GM12878 (cell line): Measurements from ENCODE around the gene BGLAP. TPM values are rescaled to one million over a fixed set of nuclear protein-coding genes. Genes with fewer than 3 reads are reported as not detected.
A peak's percentile ranks its signal among the peaks of the same experiment; 100 is the strongest.

Source experiments
- ATF3 ChIP-seq: IDR thresholded peaks from 2 replicates; pipeline ENCODE4 v1.6.1; 2011; ENCODE audit warnings: low read depth, mild to moderate bottlenecking, low read length, moderate library complexity, borderline replicate concordance; ENCODE audit errors: extremely low read depth
- CBFB ChIP-seq: IDR thresholded peaks from 2 replicates; pipeline ENCODE4 v1.6.1; 2016; ENCODE audit warnings: antibody characterized with exemption, low read depth
- ELK1 ChIP-seq: IDR thresholded peaks from 2 replicates; pipeline ENCODE4 v1.6.1; 2012; ENCODE audit warnings: low read depth, low read length, improper control_type of control experiment
- EP300 ChIP-seq, 2 experiments: fragments of 150-350 bp in 1 of 2; IDR thresholded peaks; 2 replicates each; pipeline ENCODE4 v1.6.1; 2011 to 2012; ENCODE audit warnings: low read depth in 2 of 2, low read length in 2 of 2, borderline replicate concordance in 1 of 2, improper control_type of control experiment in 1 of 2, inconsistent platforms in 1 of 2; ENCODE audit not compliant: control insufficient read depth in 1 of 2
- EZH2 ChIP-seq: IDR thresholded peaks from 2 replicates; pipeline ENCODE4 v1.6.1; 2012; ENCODE audit warnings: low read depth, mild to moderate bottlenecking, control low read depth, inconsistent platforms, low read length, borderline replicate concordance; ENCODE audit not compliant: control insufficient read depth
- KLF5 ChIP-seq: fragments of 450-650 bp; IDR thresholded peaks from 2 replicates; pipeline ENCODE4 v1.6.1; 2014; ENCODE audit warnings: mild to moderate bottlenecking; ENCODE audit not compliant: partially characterized antibody
- NBN ChIP-seq: fragments of 450-650 bp; IDR thresholded peaks from 2 replicates; pipeline ENCODE4 v1.6.1; 2016
- RELA ChIP-seq: fragments of 450-650 bp; IDR thresholded peaks from 2 replicates; pipeline ENCODE4 v1.8.0; 2014; ENCODE audit warnings: borderline replicate concordance; ENCODE audit not compliant: partially characterized antibody
- SKIL ChIP-seq: fragments of 450-650 bp; IDR thresholded peaks from 2 replicates; pipeline ENCODE4 v1.6.1; 2017; ENCODE audit warnings: mild to moderate bottlenecking, low read depth, inconsistent platforms; ENCODE audit not compliant: poor library complexity, severe bottlenecking
- SMARCA5 ChIP-seq: fragments of 450-650 bp; IDR thresholded peaks from 2 replicates; pipeline ENCODE4 v1.6.1; 2017; ENCODE audit warnings: mild to moderate bottlenecking
- USF2 ChIP-seq: IDR thresholded peaks from 2 replicates; pipeline ENCODE4 v1.6.1; 2011; ENCODE audit warnings: low read depth, low read length, improper control_type of control experiment, borderline replicate concordance
- ZBTB11 ChIP-seq: fragments of 450-650 bp; formaldehyde crosslinking; IDR thresholded peaks from 2 replicates; pipeline ENCODE4 v1.5.0; 2022; ENCODE audit warnings: mild to moderate bottlenecking, missing genetic modification characterization
- ZBTB4 ChIP-seq: fragments of 450-650 bp; formaldehyde crosslinking; IDR thresholded peaks from 2 replicates; pipeline ENCODE4 v1.4.0; 2022; ENCODE audit warnings: mild to moderate bottlenecking, moderate library complexity
- ZNF207 ChIP-seq: fragments of 450-650 bp; IDR thresholded peaks from 2 replicates; pipeline ENCODE4 v1.6.1; 2014; ENCODE audit warnings: antibody characterized with exemption, mild to moderate bottlenecking, borderline replicate concordance
- ZNF217 ChIP-seq: fragments of 450-650 bp; IDR thresholded peaks from 2 replicates; pipeline ENCODE4 v1.6.1; 2017; ENCODE audit warnings: antibody characterized with exemption, mild to moderate bottlenecking
- ZNF622 ChIP-seq: fragments of 450-650 bp; IDR thresholded peaks from 2 replicates; pipeline ENCODE4 v1.6.1; 2017; ENCODE audit warnings: mild to moderate bottlenecking, inconsistent platforms
- ZZZ3 ChIP-seq: IDR thresholded peaks from 2 replicates; pipeline ENCODE4 v1.6.1; 2011; ENCODE audit warnings: low read depth; ENCODE audit not compliant: control insufficient read depth, insufficient read length
- polyA plus RNA-seq, 11 experiments: library from polyadenylated mRNA; depleted of rRNA in 4 of 11; unstranded in 6 of 11; stranded (reverse) in 5 of 11; fragments of >200 nt; fragmentation: Nextera tagmentation in 4 of 11; fragmentation: Illumina TruSeq in 1 of 11; extraction: Ambion mirVana in 4 of 11; extraction: Trizol in 1 of 11; gene quantifications; 1 replicate in 1 of 11; 2 replicates in 10 of 11; pipeline versions ENCODE4 v1.2.1 to v1.2.3, GENCODE V29; 2011 to 2016; ENCODE audit warnings: inconsistent platforms in 2 of 11, missing spikeins in 2 of 11, low read depth in 1 of 11
- total RNA-seq, 4 experiments: library from RNA; depleted of rRNA in 3 of 4; stranded (reverse); fragments of >200 nt in 3 of 4; fragmentation: Illumina TruSeq in 1 of 4; extraction: Trizol in 1 of 4; gene quantifications; 2 replicates each; pipeline versions ENCODE4 v1.2.1 to v1.2.3, GENCODE V29; 2013 to 2021

The BGLAP gene
- total and polyA plus RNA-seq, 10 of the 15 experiments (the other 5 are each of a cell fraction or from before 2014, with no cell fraction given), result 0.20 to 1.8 (median 0.40) TPM; not detected in 3

- TF ChIP-seq CBFB (no peak; the same call in none of the 2 replicates), EP300 (IDR thresholded peaks at IDR 0.05; ENCODE audit: borderline replicate concordance in 1 of 2, control insufficient read depth in 1 of 2, low read depth in 2 of 2, low read length in 2 of 2) (no peak), RELA (no peak), ZZZ3 (no peak), NBN (peak; percentile 90), ELK1 (0 out of 2 replicates have a peak, but pooled peaks have one; percentile 3), ZBTB11 (CRISPR knock-in tag) (no peak), USF2 (no peak), ZBTB4 (no peak), EZH2 (no peak), SMARCA5 (no peak), ZNF217 (no peak), SKIL (no peak), ZNF622 (no peak), KLF5 (peak; percentile 56), ATF3 (no peak), ZNF207 (no peak)
Measured at GRCh38 chr1:156212833-156213643, 28.9 kb upstream of the BGLAP start, which contains the start of gene PMF1 (continued).
